NOMO-1 (cell line): ENCODE results near the gene AP2A2.

Source experiments
- DNase-seq, 2 experiments: peaks; one replicate each; lab custom pipeline; 2025; ENCODE audit not compliant: unreplicated experiment in 2 of 2; lab: John Stamatoyannopoulos, UW

AP2A2 gene

GRCh38 chr11:925496-926301 lies at the start of gene AP2A2:
TSS of gene AP2A2 (plus strand) at chr11:925870. CDS start at chr11:926022, 152 bp downstream.
- peak; percentile 83 to 91 for DNase-seq

- no peak for DNase-seq
Measured at GRCh38 chr11:876545-876944, 49.1 kb upstream of the AP2A2 start.

- no peak for DNase-seq
Measured at GRCh38 chr11:877565-877964, 48.1 kb upstream of the AP2A2 start.

- DNase-seq, result no peak
Measured at GRCh38 chr11:880447-880846, 45.2 kb upstream of the AP2A2 start.

GRCh38 chr11:882596-882995 lies 43.1 kb upstream of the AP2A2 start:
- DNase-seq, result no peak

GRCh38 chr11:883527-883926 lies 42.1 kb upstream of the AP2A2 start:
- DNase-seq, result no peak

GRCh38 chr11:884578-885070 lies 41.0 kb upstream of the AP2A2 start:
- DNase-seq, result no peak

- DNase-seq, result no peak
Measured at GRCh38 chr11:886568-886967, 39.1 kb upstream of the AP2A2 start.

GRCh38 chr11:887589-887988 lies 38.1 kb upstream of the AP2A2 start:
- no peak for DNase-seq

GRCh38 chr11:888310-889212 lies 37.1 kb upstream of the AP2A2 start:
- no peak for DNase-seq

- DNase-seq, result no peak
Measured at GRCh38 chr11:889257-889656, 36.4 kb upstream of the AP2A2 start.

- no peak for DNase-seq
Measured at GRCh38 chr11:889687-890475, 35.8 kb upstream of the AP2A2 start.

GRCh38 chr11:890794-891540 lies 34.7 kb upstream of the AP2A2 start:
- DNase-seq, result no peak

GRCh38 chr11:893008-893654 lies 32.5 kb upstream of the AP2A2 start:
- DNase-seq, result no peak

GRCh38 chr11:894575-895201 lies 31.0 kb upstream of the AP2A2 start:
- no peak for DNase-seq

- DNase-seq, result no peak
Measured at GRCh38 chr11:895331-896110, 30.1 kb upstream of the AP2A2 start.

GRCh38 chr11:897253-898142 lies 28.2 kb upstream of the AP2A2 start:
- DNase-seq, result no peak
